HG03460 (cell line): ENCODE data around the gene COL23A1.
A peak's percentile ranks its signal among the peaks of the same experiment; 100 is the strongest.
"Not testable (repeated sequence)": the region's sequence is repeated elsewhere in the genome, so short reads cannot be mapped to it uniquely, and the experiment has no call there.

Source experiments
- ATAC-seq: cut with Tn5 transposase; IDR thresholded peaks from one replicate; pipeline ENCODE4 v1.9.1; 2021; ENCODE audit not compliant: unreplicated experiment

The COL23A1 gene

GRCh38 chr5:178204935-178205748 is 385.1 kb downstream of the COL23A1 start:
- ATAC-seq: peak; percentile 56

- ATAC-seq: peak; percentile 80
Observed at GRCh38 chr5:178204182-178204934, 385.8 kb downstream of the COL23A1 start, which contains the start of gene HNRNPAB. Gene HNRNPAB (plus strand): TSS chr5:178204533. CDS start chr5:178204838, 305 bp downstream.

GRCh38 chr5:178203670-178204181 is 386.5 kb downstream of the COL23A1 start:
- ATAC-seq: peak; percentile 8

- no peak for ATAC-seq
Observed at GRCh38 chr5:178202541-178202940, 387.7 kb downstream of the COL23A1 start.

GRCh38 chr5:178201927-178202235 is 388.3 kb downstream of the COL23A1 start:
- no peak for ATAC-seq

- ATAC-seq: no peak
Observed at GRCh38 chr5:178201221-178201926, 388.8 kb downstream of the COL23A1 start.

GRCh38 chr5:178199581-178200434 is 390.4 kb downstream of the COL23A1 start:
- ATAC-seq: no peak

GRCh38 chr5:178198706-178199105 is 391.5 kb downstream of the COL23A1 start:
- ATAC-seq: no peak

- ATAC-seq: not testable (repeated sequence)
Observed at GRCh38 chr5:178198151-178198550, 392.0 kb downstream of the COL23A1 start.

- ATAC-seq: no peak
Observed at GRCh38 chr5:178196986-178197385, 393.2 kb downstream of the COL23A1 start.

GRCh38 chr5:178196281-178196812 is 393.8 kb downstream of the COL23A1 start:
- ATAC-seq: no peak

GRCh38 chr5:178194026-178194425 is 396.2 kb downstream of the COL23A1 start:
- ATAC-seq: no peak

- no peak for ATAC-seq
Observed at GRCh38 chr5:178193251-178193809, 396.9 kb downstream of the COL23A1 start.

GRCh38 chr5:178192787-178193186 is 397.4 kb downstream of the COL23A1 start:
- no peak for ATAC-seq

- no peak for ATAC-seq
Observed at GRCh38 chr5:178192244-178192643, 397.9 kb downstream of the COL23A1 start.

- ATAC-seq: no peak
Observed at GRCh38 chr5:178191661-178192060, 398.5 kb downstream of the COL23A1 start.

GRCh38 chr5:178189433-178189832 is 400.8 kb downstream of the COL23A1 start:
- no peak for ATAC-seq
